ENCODE results near the gene ARF3.

The ARF3 gene

GRCh38 chr12:48961801-48962200 is 4.5 kb upstream of the ARF3 start:
- no peak for DNase-seq

- no peak for DNase-seq
Observed at GRCh38 chr12:48961331-48961730, 4.0 kb upstream of the ARF3 start.

- DNase-seq, result no peak
Observed at GRCh38 chr12:48960834-48961233, 3.5 kb upstream of the ARF3 start.

- no peak for DNase-seq
Observed at GRCh38 chr12:48958049-48958388, 732 bp upstream of the ARF3 start.

- peak; percentile 73 for DNase-seq
Observed at GRCh38 chr12:48956279-48957140, 777 bp downstream of the ARF3 start.

- no peak for DNase-seq
Observed at GRCh38 chr12:48954841-48955501, 2.3 kb downstream of the ARF3 start.

- no peak for DNase-seq
Observed at GRCh38 chr12:48954061-48954460, 3.2 kb downstream of the ARF3 start.

- DNase-seq, result no peak
Observed at GRCh38 chr12:48952691-48953090, 4.6 kb downstream of the ARF3 start.

- no peak for DNase-seq
Observed at GRCh38 chr12:48947727-48948126, 9.6 kb downstream of the ARF3 start.

- no peak for DNase-seq
Observed at GRCh38 chr12:48946943-48947342, 10.3 kb downstream of the ARF3 start.

- no peak for DNase-seq
Observed at GRCh38 chr12:48946205-48946604, 11.1 kb downstream of the ARF3 start.

- no peak for DNase-seq
Observed at GRCh38 chr12:48943221-48943620, 14.1 kb downstream of the ARF3 start.

GRCh38 chr12:48940181-48940580 is 17.1 kb downstream of the ARF3 start:
- DNase-seq, result no peak

- DNase-seq, result no peak
Observed at GRCh38 chr12:48938805-48939204, 18.5 kb downstream of the ARF3 start.

- DNase-seq, result no peak
Observed at GRCh38 chr12:48937170-48937569, 20.1 kb downstream of the ARF3 start.

GRCh38 chr12:48936379-48936979 is 20.8 kb downstream of the ARF3 start:
- peak; percentile 7 for DNase-seq

- DNase-seq, result no peak
Observed at GRCh38 chr12:48934312-48934706, 23.0 kb downstream of the ARF3 start.

GRCh38 chr12:48933664-48934311 is 23.5 kb downstream of the ARF3 start:
- no peak for DNase-seq

- DNase-seq, result no peak
Observed at GRCh38 chr12:48932878-48933277, 24.4 kb downstream of the ARF3 start.

GRCh38 chr12:48930475-48930874 is 26.8 kb downstream of the ARF3 start:
- DNase-seq, result no peak

- no peak for DNase-seq
Observed at GRCh38 chr12:48929551-48929950, 27.7 kb downstream of the ARF3 start.

GRCh38 chr12:48927261-48927660 is 30.0 kb downstream of the ARF3 start:
- DNase-seq, result no peak

- DNase-seq, result no peak
Observed at GRCh38 chr12:48925304-48926011, 31.8 kb downstream of the ARF3 start, which contains the start of gene FKBP11. TSS of gene FKBP11 (minus strand) at chr12:48925492. CDS start at chr12:48925428, 64 bp downstream.
